GM12878 (cell line): ENCODE results near the gene FAM228A. TPM values are rescaled to one million over a fixed set of nuclear protein-coding genes. Genes with fewer than 3 reads are reported as not detected.

ENCODE experiments used
- ATAC-seq: fragments of 200-7000 bp; cut with Tn5 transposase; 3 replicates; pipeline ENCODE4 v1.9.1; 2020; ENCODE audit warnings: mild to moderate bottlenecking, moderate library complexity
- BruUV-seq: library from RNA; stranded (reverse); fragments of 400-500 nt; replicated peaks from 2 replicates; lab custom pipeline; 2021; lab: Mats Ljungman, UMichigan
- CTCF ChIA-PET: fragments of 300-600 bp; sonication (Branson Sonifier 250); formaldehyde crosslinking; extraction: SDS; loops from one replicate; lab custom pipeline; 2021; ENCODE audit warnings: inconsistent platforms; lab: Yijun Ruan, JAX
- POLR2A ChIA-PET: fragments of 350-600 bp; formaldehyde crosslinking; extraction: SDS; loops from one replicate; lab custom pipeline; 2021; ENCODE audit warnings: inconsistent platforms; lab: Charles Lee
- RAD21 ChIA-PET: fragments of 300-600 bp; sonication (Branson Sonifier 250); formaldehyde crosslinking; loops from one replicate; lab custom pipeline; 2023; ENCODE audit warnings: antibody characterized with exemption; ENCODE audit not compliant: unreplicated experiment; lab: Charles Lee
- SMC1A ChIA-PET: fragments of 300-600 bp; sonication (Branson Sonifier 250); formaldehyde crosslinking; loops from one replicate; lab custom pipeline; 2023; ENCODE audit not compliant: unreplicated experiment, uncharacterized antibody; lab: Charles Lee
- DNase-seq: peaks from one replicate; pipeline ENCODE4 v3.0.0-alpha.2; 2011; ENCODE audit warnings: low read depth, low spot score
- FAIRE-seq: peaks from 3 replicates; lab custom pipeline; 2011; peaks lifted over from hg19 to GRCh38; lab: Jason Lieb, UNC
- H2AFZ ChIP-seq: 2 replicates; pipeline ENCODE4 v1.6.0; 2011; ENCODE audit warnings: low read depth, low read length, control low read depth; ENCODE audit not compliant: control insufficient read depth
- H3K27ac ChIP-seq: 2 replicates; pipeline ENCODE4 v1.5.1; 2011; ENCODE audit warnings: control low read depth; ENCODE audit not compliant: control insufficient read depth, insufficient read depth
- H3K27me3 ChIP-seq, 2 experiments: replicated peaks in 1 of 2; 2 replicates each; pipeline versions ENCODE4 v1.6.0 to v1.6.1; 2011; ENCODE audit warnings: low read length in 1 of 2; ENCODE audit not compliant: control insufficient read depth in 2 of 2, insufficient read depth in 2 of 2
- H3K36me3 ChIP-seq, 2 experiments: 2 replicates each; pipeline ENCODE4 v1.5.1; 2011; ENCODE audit warnings: low read length in 1 of 2; ENCODE audit not compliant: control insufficient read depth in 2 of 2, insufficient read depth in 2 of 2
- H3K4me1 ChIP-seq: 2 replicates; pipeline ENCODE4 v1.6.1; 2011; ENCODE audit warnings: mild to moderate bottlenecking, low read length, moderate library complexity, mixed read lengths; ENCODE audit not compliant: control insufficient read depth, insufficient read depth
- H3K4me2 ChIP-seq: 2 replicates; pipeline ENCODE4 v1.6.0; 2011; ENCODE audit warnings: control low read depth; ENCODE audit not compliant: control insufficient read depth, insufficient read depth
- H3K4me3 ChIP-seq: fragments of 200-600 bp; sonication (generic); 2 replicates; pipeline ENCODE4 v1.5.1; 2016
- H3K79me2 ChIP-seq: 2 replicates; pipeline ENCODE4 v1.6.0; 2011; ENCODE audit warnings: low read length; ENCODE audit not compliant: control insufficient read depth, insufficient read depth
- H3K9ac ChIP-seq: 2 replicates; pipeline ENCODE4 v1.8.0; 2011; ENCODE audit warnings: low read length, control low read depth, mixed read lengths; ENCODE audit not compliant: control insufficient read depth, insufficient read depth
- H3K9me3 ChIP-seq: replicated peaks from 3 replicates; pipeline ENCODE4 v1.5.1; 2011; ENCODE audit warnings: mild to moderate bottlenecking, low read length; ENCODE audit not compliant: control insufficient read depth, insufficient read depth
- H4K20me1 ChIP-seq: 2 replicates; pipeline ENCODE4 v1.6.0; 2011; ENCODE audit not compliant: control insufficient read depth, insufficient read depth
- BCLAF1 ChIP-seq: fragments of 450-650 bp; IDR thresholded peaks from 2 replicates; pipeline ENCODE4 v1.6.1; 2017; ENCODE audit warnings: antibody characterized with exemption, mild to moderate bottlenecking, moderate library complexity
- CBFB ChIP-seq: IDR thresholded peaks from 2 replicates; pipeline ENCODE4 v1.6.1; 2016; ENCODE audit warnings: antibody characterized with exemption, low read depth
- E4F1 ChIP-seq: fragments of 450-650 bp; IDR thresholded peaks from 2 replicates; pipeline ENCODE4 v1.6.1; 2018; ENCODE audit warnings: borderline replicate concordance, mild to moderate bottlenecking; ENCODE audit not compliant: partially characterized antibody
- FOXM1 ChIP-seq: IDR thresholded peaks from 2 replicates; pipeline ENCODE4 v1.6.1; 2012; ENCODE audit warnings: low read depth, mild to moderate bottlenecking, inconsistent platforms, low read length, moderate library complexity
- GATAD2B ChIP-seq: fragments of 450-650 bp; conservative IDR thresholded peaks from 2 replicates; pipeline ENCODE4 v1.6.1; 2017; ENCODE audit warnings: low read depth, mild to moderate bottlenecking, moderate library complexity
- IKZF1 ChIP-seq: fragments of 450-650 bp; conservative IDR thresholded peaks from 2 replicates; pipeline ENCODE4 v1.6.1; 2017; ENCODE audit warnings: antibody characterized with exemption, mild to moderate bottlenecking
- KAT2A ChIP-seq: conservative IDR thresholded peaks from 2 replicates; pipeline ENCODE4 v1.6.1; 2011; ENCODE audit warnings: low read depth, low read length; ENCODE audit not compliant: control insufficient read depth
- KLF5 ChIP-seq: fragments of 450-650 bp; IDR thresholded peaks from 2 replicates; pipeline ENCODE4 v1.6.1; 2014; ENCODE audit warnings: mild to moderate bottlenecking; ENCODE audit not compliant: partially characterized antibody
- POLR2A ChIP-seq: IDR thresholded peaks from 2 replicates; pipeline ENCODE4 v1.6.1; 2011; ENCODE audit warnings: low read depth, mild to moderate bottlenecking, low read length
- RELA ChIP-seq: fragments of 450-650 bp; IDR thresholded peaks from 2 replicates; pipeline ENCODE4 v1.8.0; 2014; ENCODE audit warnings: borderline replicate concordance; ENCODE audit not compliant: partially characterized antibody
- ZBTB11 ChIP-seq: fragments of 450-650 bp; formaldehyde crosslinking; IDR thresholded peaks from 2 replicates; pipeline ENCODE4 v1.5.0; 2022; ENCODE audit warnings: mild to moderate bottlenecking, missing genetic modification characterization
- ZBTB4 ChIP-seq: fragments of 450-650 bp; formaldehyde crosslinking; IDR thresholded peaks from 2 replicates; pipeline ENCODE4 v1.4.0; 2022; ENCODE audit warnings: mild to moderate bottlenecking, moderate library complexity
- WGBS: methylation state at CpG from one replicate; pipeline ENCODE4 v1.1.6; 2016; ENCODE audit warnings: low lambda C conversion rate; ENCODE audit not compliant: insufficient replicate concordance, insufficient coverage; ENCODE audit errors: missing lambda C conversion rate; 5-methylcytosine and 5-hydroxymethylcytosine counted together
- in situ Hi-C: fragments of 300-500 bp; cut with MboI; formaldehyde crosslinking; loops from 9 replicates; pipeline ENCODE4 v1.14.3; 2018; ENCODE audit warnings: mixed read lengths
- intact Hi-C: fragments of 100-400 bp; cut with micrococcal nuclease; formaldehyde crosslinking; loops from one replicate; pipeline ENCODE4 v1.14.2; 2022; ENCODE audit not compliant: unreplicated experiment
- polyA plus RNA-seq, 11 experiments: library from polyadenylated mRNA; depleted of rRNA in 4 of 11; unstranded in 6 of 11; stranded (reverse) in 5 of 11; fragments of >200 nt; fragmentation: Nextera tagmentation in 4 of 11; fragmentation: Illumina TruSeq in 1 of 11; extraction: Ambion mirVana in 4 of 11; extraction: Trizol in 1 of 11; gene quantifications; 1 replicate in 1 of 11; 2 replicates in 10 of 11; pipeline versions ENCODE4 v1.2.1 to v1.2.3, GENCODE V29; 2011 to 2016; ENCODE audit warnings: inconsistent platforms in 2 of 11, missing spikeins in 2 of 11, low read depth in 1 of 11
- total RNA-seq, 4 experiments: library from RNA; depleted of rRNA in 3 of 4; stranded (reverse); fragments of >200 nt in 3 of 4; fragmentation: Illumina TruSeq in 1 of 4; extraction: Trizol in 1 of 4; gene quantifications; 2 replicates each; pipeline versions ENCODE4 v1.2.1 to v1.2.3, GENCODE V29; 2013 to 2021

Gene FAM228A
- total and polyA plus RNA-seq, 10 of the 15 experiments (the other 5 are each of a cell fraction or from before 2014, with no cell fraction given) = 0.06 TPM; not detected in 9

- FAIRE-seq = no peak
- no peak for DNase-seq
- intact Hi-C loops (no loop called here), in situ Hi-C loops (no loop called here)
- H2AFZ ChIP-seq = no peak overlapping the region
- WGBS = 85% methylated on average over 2 of the region's 2 CpGs
- no peak for ATAC-seq
- POLR2A ChIA-PET = no interaction called here
- H4K20me1 ChIP-seq = no peaks in the 10 kb centered on the region
- H3K4me3 ChIP-seq = no peak overlapping the region
- H3K79me2 ChIP-seq = no peaks in the 10 kb centered on the region
- SMC1A ChIA-PET = interaction anchor here (0.9 to 3.3 kb wide), 7 partner anchors 9 to 339 kb away, joined by 3 to 12 read pairs (median 6); partner anchors contain the start of genes ATAD2B, FAM228B and TP53I3
- CTCF ChIA-PET = interaction anchor here (0.6 to 3.7 kb wide), 15 partner anchors 10 to 466 kb away, joined by 3 to 28 read pairs (median 4); partner anchors contain the start of genes ATAD2B and TP53I3
- no peaks in the 10 kb centered on the region for H3K9me3 ChIP-seq
- H3K27me3 ChIP-seq = no peaks in the 10 kb centered on the region
- no TSS peak for BruUV-seq
- no peak overlapping the region for H3K4me2 ChIP-seq
- no peak overlapping the region for H3K9ac ChIP-seq
- H3K27ac ChIP-seq = no peak overlapping the region
- no peaks in the 10 kb centered on the region for H3K36me3 ChIP-seq
- RAD21 ChIA-PET = interaction anchor here (0.9 to 1.7 kb wide), 4 partner anchors 79 to 339 kb away, joined by 3 to 11 read pairs (median 4); partner anchors contain the start of genes ATAD2B, TP53I3 and WDCP
- 0 out of 2 replicates have a peak, but pooled peaks cover 4% of the 10 kb centered on the region for H3K4me1 ChIP-seq
- no peak for TF ChIP-seq ZBTB11 (CRISPR knock-in tag)
- no peak for TF ChIP-seq FOXM1
- TF ChIP-seq IKZF1 = no peak
- no peak for TF ChIP-seq BCLAF1
- no peak for TF ChIP-seq POLR2A
- TF ChIP-seq KAT2A = no peak
- no peak for TF ChIP-seq ZBTB4 (CRISPR knock-in tag)
- no peak for TF ChIP-seq KLF5
- no peak for TF ChIP-seq CBFB
- TF ChIP-seq RELA = no peak
- no peak for TF ChIP-seq GATAD2B
- no peak for TF ChIP-seq E4F1
These were observed 11.3 kb upstream of the FAM228A start for GRCh38 chr2:24163601-24164000.
